Transverse colon (tissue), 4 donors: Measurements from ENCODE around the gene PPP1R9B. TPM values are rescaled to one million over a fixed set of nuclear protein-coding genes. Genes with fewer than 3 reads are reported as not detected.

Experiments used
- DNase-seq: peaks from one replicate; pipeline ENCODE4 v3.0.0-alpha.2; 2019
- H3K27ac ChIP-seq, 4 donors: fragments of 200-600 bp; sonication (generic); 2 replicates each; pipeline ENCODE4 v1.5.1; 2016 to 2018; ENCODE audit warnings: inconsistent platforms in 4 of 4
- H3K27me3 ChIP-seq: fragments of 200-600 bp; sonication (generic); 2 replicates; pipeline ENCODE4 v1.5.1; 2017; ENCODE audit warnings: inconsistent platforms
- H3K36me3 ChIP-seq, 4 donors: fragments of 200-600 bp; sonication (generic); 2 replicates each; pipeline ENCODE4 v1.5.1; 2017 to 2019; ENCODE audit warnings: inconsistent platforms in 4 of 4
- H3K4me1 ChIP-seq, 4 donors: fragments of 200-600 bp; sonication (generic); 2 replicates each; pipeline ENCODE4 v1.5.1; 2017 to 2020; ENCODE audit warnings: inconsistent platforms in 4 of 4
- H3K4me3 ChIP-seq, 4 donors: fragments of 200-600 bp; sonication (generic); 1 replicate in 1 of 4; 2 replicates in 3 of 4; pipeline versions ENCODE4 v1.5.1 to v1.6.1; 2017 to 2019; ENCODE audit warnings: inconsistent platforms in 4 of 4
- H3K9me3 ChIP-seq, 2 donors: fragments of 200-600 bp; sonication (generic); 2 replicates each; pipeline ENCODE4 v1.5.1; 2017 to 2019; ENCODE audit warnings: inconsistent platforms in 2 of 2
- EP300 ChIP-seq: sonication (generic); formaldehyde crosslinking; IDR thresholded peaks from one replicate; pipeline ENCODE4 v1.6.1; 2017; ENCODE audit warnings: antibody characterized with exemption, low read depth
- POLR2A ChIP-seq: fragments of 450-650 bp; IDR thresholded peaks from one replicate; pipeline ENCODE4 v1.6.1; 2016; ENCODE audit warnings: antibody characterized with exemption, mild to moderate bottlenecking, moderate library complexity
- POLR2AphosphoS5 ChIP-seq, 3 donors: sonication (generic); formaldehyde crosslinking; IDR thresholded peaks; one replicate each; pipeline ENCODE4 v1.6.1; 2016; ENCODE audit warnings: antibody characterized with exemption in 3 of 3
- WGBS, 2 donors: methylation state at CpG; one replicate each; pipeline ENCODE4 v1.1.5; 2018; ENCODE audit warnings: low coverage in 1 of 2; 5-methylcytosine and 5-hydroxymethylcytosine counted together
- in situ Hi-C, 4 donors: fragments of 200-750 bp; cut with MboI; loops; one replicate each; pipeline versions ENCODE4 v1.15.0 to v1.15.1; 2017; ENCODE audit warnings: low sequenced_read_pairs in 3 of 4, low pct_ligation_motif_present in 1 of 4, low pct_unique_long_range_greater_than_20kb in 1 of 4
- intact Hi-C: fragments of 100-400 bp; cut with DNase I; formaldehyde crosslinking; loops from one replicate; pipeline ENCODE4 v1.15.1; 2023; ENCODE audit warnings: low total_unique reads
- total RNA-seq, 4 donors: library from RNA; depleted of rRNA; stranded (reverse); fragments of >200 nt; gene quantifications; one replicate each; pipeline ENCODE4 v1.1.0, GENCODE V29; 2016
- TF ChIP-seq, protein P1 (sequence below), 5 experiments: fragments of 200-600 bp in 3 of 5; fragments of 450-650 bp in 2 of 5; sonication (generic) in 3 of 5; IDR thresholded peaks; 1 replicate in 2 of 5; 2 replicates in 3 of 5; pipeline ENCODE4 v1.5.1; 2016 to 2017; ENCODE audit warnings: antibody characterized with exemption in 5 of 5, inconsistent platforms in 3 of 5, mild to moderate bottlenecking in 2 of 5, moderate library complexity in 1 of 5

Gene PPP1R9B
- total RNA-seq, 4 donors from 2014 or later = 19.0 to 29.9 (median 27.7) TPM

DNA sequence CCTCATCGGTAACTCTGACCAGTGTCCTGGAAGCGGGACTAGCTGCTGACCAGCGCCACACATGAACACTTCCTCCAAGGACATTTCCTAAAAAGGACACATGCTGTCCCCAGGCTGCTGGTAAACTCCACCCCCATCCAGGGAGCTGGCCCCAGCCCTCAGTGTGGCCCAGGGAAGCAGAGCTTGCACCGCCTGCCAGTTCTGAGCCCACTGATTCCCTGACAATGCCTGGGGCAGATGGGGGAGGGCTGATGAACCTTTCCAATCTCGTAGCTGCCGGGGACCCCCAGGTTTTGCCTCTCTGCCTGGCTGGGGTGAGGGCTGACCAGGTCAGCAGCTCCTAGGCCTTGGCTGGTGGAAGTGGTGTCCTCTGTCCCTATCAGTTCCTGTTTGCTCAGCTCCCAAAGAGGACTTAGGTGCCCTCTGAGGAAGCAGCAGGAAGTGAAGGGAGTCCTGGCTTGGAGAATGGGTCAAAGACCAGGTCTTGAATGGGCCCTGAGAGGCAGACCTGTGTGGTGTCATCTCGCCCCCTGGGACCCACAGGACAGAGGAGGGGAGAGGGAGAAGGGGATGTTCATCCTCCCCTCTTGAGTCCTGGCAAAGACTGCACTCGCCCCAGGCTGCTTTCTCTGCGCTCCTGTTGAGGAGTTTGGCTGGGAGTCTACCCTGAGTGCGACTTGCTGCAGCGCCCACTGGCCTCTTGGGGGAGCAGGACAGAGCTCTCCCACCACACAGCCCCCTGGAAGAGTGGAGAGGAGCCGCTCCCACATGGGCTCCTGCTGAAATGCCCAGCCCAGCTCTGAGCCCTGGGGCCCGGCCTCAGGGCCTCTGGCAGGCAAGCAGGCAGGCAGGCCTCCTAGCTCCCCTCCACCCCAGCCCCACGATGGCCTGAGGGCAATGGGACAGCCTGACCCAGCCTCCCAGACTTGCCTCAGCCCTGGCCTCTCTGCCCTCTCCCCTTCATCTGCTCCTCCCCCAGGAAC is 38.5 kb downstream of the PPP1R9B start:
- H3K9me3 ChIP-seq = no peaks in the 10 kb centered on the region
- peaks cover 0 to 7% (median 2%) of the 10 kb centered on the region in 4 donors for H3K36me3 ChIP-seq
- no peak overlapping the region for H3K4me3 ChIP-seq
- TF ChIP-seq EP300 = no peak
- no peak for DNase-seq
- H3K27ac ChIP-seq = peak overlapping the region; percentile 53 to 78 (median 62)
- H3K27me3 ChIP-seq = peaks cover 10% of the 10 kb centered on the region
- in situ Hi-C loops = no loop called here
- peaks cover 13 to 40% (median 27%) of the 10 kb centered on the region in 4 donors for H3K4me1 ChIP-seq
- intact Hi-C loops = no loop called here
- 71% methylated on average over 10 of the region's 14 CpGs; no CpG with 5 or more reads in 1 of the 2 donors for WGBS, 2 donors

- Histone ChIP-seq H3K36me3 (peaks cover 0 to 17% (median 2%) of the 10 kb centered on the region in 4 donors), H3K4me1 (peaks cover 13 to 36% (median 23%) of the 10 kb centered on the region in 4 donors), H3K27me3 (peaks cover 4% of the 10 kb centered on the region), H3K27ac (peak overlapping the region; percentile 53 to 78 (median 62)), H3K9me3 (no peaks in the 10 kb centered on the region), H3K4me3 (no peak overlapping the region)
- 89% methylated on average over 17 of the region's 19 CpGs; no CpG with 5 or more reads in 1 of the 2 donors for WGBS, 2 donors
- in situ Hi-C loops (no loop called here), intact Hi-C loops (no loop called here)
- TF ChIP-seq POLR2A (no peak), POLR2AphosphoS5 (IDR thresholded peaks at IDR 0.05) (no peak), EP300 (no peak)
- TF ChIP-seq, protein P1, sequence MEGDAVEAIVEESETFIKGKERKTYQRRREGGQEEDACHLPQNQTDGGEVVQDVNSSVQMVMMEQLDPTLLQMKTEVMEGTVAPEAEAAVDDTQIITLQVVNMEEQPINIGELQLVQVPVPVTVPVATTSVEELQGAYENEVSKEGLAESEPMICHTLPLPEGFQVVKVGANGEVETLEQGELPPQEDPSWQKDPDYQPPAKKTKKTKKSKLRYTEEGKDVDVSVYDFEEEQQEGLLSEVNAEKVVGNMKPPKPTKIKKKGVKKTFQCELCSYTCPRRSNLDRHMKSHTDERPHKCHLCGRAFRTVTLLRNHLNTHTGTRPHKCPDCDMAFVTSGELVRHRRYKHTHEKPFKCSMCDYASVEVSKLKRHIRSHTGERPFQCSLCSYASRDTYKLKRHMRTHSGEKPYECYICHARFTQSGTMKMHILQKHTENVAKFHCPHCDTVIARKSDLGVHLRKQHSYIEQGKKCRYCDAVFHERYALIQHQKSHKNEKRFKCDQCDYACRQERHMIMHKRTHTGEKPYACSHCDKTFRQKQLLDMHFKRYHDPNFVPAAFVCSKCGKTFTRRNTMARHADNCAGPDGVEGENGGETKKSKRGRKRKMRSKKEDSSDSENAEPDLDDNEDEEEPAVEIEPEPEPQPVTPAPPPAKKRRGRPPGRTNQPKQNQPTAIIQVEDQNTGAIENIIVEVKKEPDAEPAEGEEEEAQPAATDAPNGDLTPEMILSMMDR (IDR thresholded peaks at IDR 0.05) = no peak
- DNase-seq = no peak
Measured at GRCh38 chr17:50110591-50111349, 39.7 kb downstream of the PPP1R9B start.

DNA sequence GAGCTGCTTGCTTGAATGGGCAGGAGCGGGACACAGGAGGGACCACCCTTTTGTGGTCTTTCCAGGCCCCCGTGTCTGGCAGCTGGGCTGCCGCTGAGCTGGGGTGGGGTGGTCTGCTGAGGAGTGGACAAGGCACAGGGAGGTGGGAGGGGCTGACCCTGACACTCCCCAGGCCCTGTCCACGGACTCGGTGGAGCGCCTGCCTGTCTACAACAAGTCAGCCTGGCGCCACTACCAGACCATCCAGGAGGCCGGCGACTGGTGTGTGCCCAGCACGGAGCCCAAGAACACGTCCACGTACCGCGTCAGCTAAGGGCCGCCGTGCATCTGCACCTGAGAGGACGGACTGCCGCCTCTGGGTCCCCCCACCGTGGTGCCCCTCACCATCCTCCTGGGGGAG is 40.7 kb downstream of the PPP1R9B start:
- no peak for TF ChIP-seq EP300
- no peak for TF ChIP-seq POLR2AphosphoS5 (IDR thresholded peaks at IDR 0.05)
- TF ChIP-seq, protein P1 (IDR thresholded peaks at IDR 0.05) = no peak
- TF ChIP-seq POLR2A = no peak
- Histone ChIP-seq H3K27ac (no peak overlapping the region), H3K4me1 (peaks cover 13 to 33% (median 23%) of the 10 kb centered on the region in 4 donors), H3K9me3 (no peaks in the 10 kb centered on the region), H3K27me3 (no peaks in the 10 kb centered on the region), H3K4me3 (no peak overlapping the region), H3K36me3 (peaks cover 0 to 19% (median 2%) of the 10 kb centered on the region in 4 donors)
- in situ Hi-C loops = no loop called here
- intact Hi-C loops = no loop called here
- WGBS, 2 donors = 90% methylated on average over 19 of the region's 19 CpGs; no CpG with 5 or more reads in 1 of the 2 donors
- no peak for DNase-seq

GRCh38 chr17:50109207-50109606 is 41.3 kb downstream of the PPP1R9B start:
- no peaks in the 10 kb centered on the region for H3K9me3 ChIP-seq
- 20 to 95% methylated on average over 1 to 7 of the region's 7 CpGs for WGBS, 2 donors
- no peak overlapping the region for H3K4me3 ChIP-seq
- H3K27ac ChIP-seq = no peak overlapping the region
- H3K36me3 ChIP-seq = peaks cover 0 to 19% (median 2%) of the 10 kb centered on the region in 4 donors
- H3K27me3 ChIP-seq = no peaks in the 10 kb centered on the region
- intact Hi-C loops = no loop called here
- TF ChIP-seq POLR2A (no peak), POLR2AphosphoS5 (IDR thresholded peaks at IDR 0.05) (no peak), EP300 (no peak)
- TF ChIP-seq, protein P1 (IDR thresholded peaks at IDR 0.05) = no peak
- no peak for DNase-seq
- H3K4me1 ChIP-seq = peaks cover 13 to 29% (median 23%) of the 10 kb centered on the region in 4 donors
- in situ Hi-C loops = no loop called here
